ENCODE results near the gene OXGR1. TPM values are rescaled to one million over a fixed set of nuclear protein-coding genes. Genes with fewer than 3 reads are reported as not detected.

The OXGR1 gene
- total RNA-seq, 2 experiments from 2014 or later, result not detected

GRCh38 chr13:97023117-97023516 lies 28.8 kb upstream of the OXGR1 start:
- TF ChIP-seq CTCF (conservative IDR thresholded peaks at IDR 0.05; ENCODE audit: low read length), result no peak
- TF ChIP-seq EZH2phosphoT487 (IDR thresholded peaks at IDR 0.05; ENCODE audit: borderline replicate concordance, low read depth, low read length), result no peak

GRCh38 chr13:97021241-97021640 lies 27.0 kb upstream of the OXGR1 start:
- no peak overlapping the region for H2AFZ ChIP-seq (ENCODE audit: low read length)
- ChIA-PET CTCF (ENCODE audit: unreplicated experiment) (no interaction called here), POLR2A (no interaction called here)
- no peak overlapping the region for H3K4me2 ChIP-seq (ENCODE audit: low read length)
- peaks cover 1% of the 10 kb centered on the region for H3K4me1 ChIP-seq (ENCODE audit: insufficient read depth, low read length, poor library complexity, severe bottlenecking)
- no peaks in the 10 kb centered on the region for H3K79me2 ChIP-seq (ENCODE audit: insufficient read depth, low read depth, low read length)
- no peak overlapping the region for H3K27ac ChIP-seq (ENCODE audit: low read depth, low read length, poor library complexity, severe bottlenecking)
- H3K9me2 ChIP-seq (ENCODE audit: insufficient read depth, low read length), result no peaks in the 10 kb centered on the region
- H3K36me3 ChIP-seq (ENCODE audit: insufficient read depth, low read length), result no peaks in the 10 kb centered on the region
- no peaks in the 10 kb centered on the region for H3K9me3 ChIP-seq (ENCODE audit: low read length)
- intact Hi-C loops (cut with micrococcal nuclease; ENCODE audit: unreplicated experiment), result loop anchor here (10.0 kb wide), 1 partner anchor 196 kb away; no protein-coding TSS in a partner anchor
- BruUV-seq (replicated peaks), result no TSS peak
- H3K4me3 ChIP-seq (ENCODE audit: low read depth, low read length, poor library complexity, severe bottlenecking), result no peak overlapping the region
- DNase-seq (ENCODE audit: low spot score), result no peak
- H4K20me1 ChIP-seq (ENCODE audit: insufficient read depth, low read length), result no peaks in the 10 kb centered on the region
- TF ChIP-seq EZH2phosphoT487 (IDR thresholded peaks at IDR 0.05; ENCODE audit: borderline replicate concordance, low read depth, low read length) (no peak), CTCF (conservative IDR thresholded peaks at IDR 0.05; ENCODE audit: low read length) (no peak)

More at GRCh38 chr13:97023117-97023516, 28.8 kb upstream of the OXGR1 start:
- intact Hi-C loops (cut with micrococcal nuclease; ENCODE audit: unreplicated experiment), result loop anchor here (10.0 kb wide), 1 partner anchor 198 kb away; no protein-coding TSS in a partner anchor
- Histone ChIP-seq H3K4me1 (ENCODE audit: insufficient read depth, low read length, poor library complexity, severe bottlenecking) (no peaks in the 10 kb centered on the region), H4K20me1 (ENCODE audit: insufficient read depth, low read length) (no peaks in the 10 kb centered on the region), H3K27ac (ENCODE audit: low read depth, low read length, poor library complexity, severe bottlenecking) (no peak overlapping the region), H3K9me3 (ENCODE audit: low read length) (no peaks in the 10 kb centered on the region), H3K9me2 (ENCODE audit: insufficient read depth, low read length) (no peaks in the 10 kb centered on the region), H2AFZ (ENCODE audit: low read length) (no peak overlapping the region), H3K79me2 (ENCODE audit: insufficient read depth, low read depth, low read length) (no peaks in the 10 kb centered on the region), H3K4me3 (ENCODE audit: low read depth, low read length, poor library complexity, severe bottlenecking) (no peak overlapping the region), H3K4me2 (ENCODE audit: low read length) (no peak overlapping the region), H3K36me3 (ENCODE audit: insufficient read depth, low read length) (no peaks in the 10 kb centered on the region)
- DNase-seq (ENCODE audit: low spot score), result no peak
- ChIA-PET POLR2A (no interaction called here), CTCF (ENCODE audit: unreplicated experiment) (no interaction called here)
- BruUV-seq (replicated peaks), result no TSS peak

GRCh38 chr13:97020689-97021240 lies 26.5 kb upstream of the OXGR1 start:
- Histone ChIP-seq H2AFZ (ENCODE audit: low read length) (no peak overlapping the region), H3K79me2 (ENCODE audit: insufficient read depth, low read depth, low read length) (no peaks in the 10 kb centered on the region), H3K4me2 (ENCODE audit: low read length) (no peak overlapping the region), H3K9me2 (ENCODE audit: insufficient read depth, low read length) (no peaks in the 10 kb centered on the region), H4K20me1 (ENCODE audit: insufficient read depth, low read length) (no peaks in the 10 kb centered on the region), H3K9me3 (ENCODE audit: low read length) (no peaks in the 10 kb centered on the region), H3K4me1 (ENCODE audit: insufficient read depth, low read length, poor library complexity, severe bottlenecking) (peaks cover 6% of the 10 kb centered on the region), H3K27ac (ENCODE audit: low read depth, low read length, poor library complexity, severe bottlenecking) (no peak overlapping the region), H3K36me3 (ENCODE audit: insufficient read depth, low read length) (no peaks in the 10 kb centered on the region), H3K4me3 (ENCODE audit: low read depth, low read length, poor library complexity, severe bottlenecking) (no peak overlapping the region)
- no TSS peak for BruUV-seq (replicated peaks)
- CTCF ChIA-PET (ENCODE audit: unreplicated experiment), result no interaction called here
- TF ChIP-seq CTCF (conservative IDR thresholded peaks at IDR 0.05; ENCODE audit: low read length) (no peak), EZH2phosphoT487 (IDR thresholded peaks at IDR 0.05; ENCODE audit: borderline replicate concordance, low read depth, low read length) (no peak)
- intact Hi-C loops (cut with micrococcal nuclease; ENCODE audit: unreplicated experiment), result loop anchor here (10.0 kb wide), 1 partner anchor 196 kb away; no protein-coding TSS in a partner anchor
- DNase-seq (ENCODE audit: low spot score), result no peak
- POLR2A ChIA-PET, result no interaction called here

All from OCI-LY7 (cell line).